Hematopoietic multipotent progenitor cell treated with erythropoietin and hydrocortisone succinate and interleukin-3 and kit ligand, for 6 days (in vitro differentiated cells): Measurements from ENCODE around the gene WLS.
"Not testable (repeated sequence)": the region's sequence is repeated elsewhere in the genome, so short reads cannot be mapped to it uniquely, and the experiment has no call there.

Experiments used
- DNase-seq: peaks from one replicate; pipeline ENCODE4 v3.0.0-alpha.2; 2015

The WLS gene

DNA sequence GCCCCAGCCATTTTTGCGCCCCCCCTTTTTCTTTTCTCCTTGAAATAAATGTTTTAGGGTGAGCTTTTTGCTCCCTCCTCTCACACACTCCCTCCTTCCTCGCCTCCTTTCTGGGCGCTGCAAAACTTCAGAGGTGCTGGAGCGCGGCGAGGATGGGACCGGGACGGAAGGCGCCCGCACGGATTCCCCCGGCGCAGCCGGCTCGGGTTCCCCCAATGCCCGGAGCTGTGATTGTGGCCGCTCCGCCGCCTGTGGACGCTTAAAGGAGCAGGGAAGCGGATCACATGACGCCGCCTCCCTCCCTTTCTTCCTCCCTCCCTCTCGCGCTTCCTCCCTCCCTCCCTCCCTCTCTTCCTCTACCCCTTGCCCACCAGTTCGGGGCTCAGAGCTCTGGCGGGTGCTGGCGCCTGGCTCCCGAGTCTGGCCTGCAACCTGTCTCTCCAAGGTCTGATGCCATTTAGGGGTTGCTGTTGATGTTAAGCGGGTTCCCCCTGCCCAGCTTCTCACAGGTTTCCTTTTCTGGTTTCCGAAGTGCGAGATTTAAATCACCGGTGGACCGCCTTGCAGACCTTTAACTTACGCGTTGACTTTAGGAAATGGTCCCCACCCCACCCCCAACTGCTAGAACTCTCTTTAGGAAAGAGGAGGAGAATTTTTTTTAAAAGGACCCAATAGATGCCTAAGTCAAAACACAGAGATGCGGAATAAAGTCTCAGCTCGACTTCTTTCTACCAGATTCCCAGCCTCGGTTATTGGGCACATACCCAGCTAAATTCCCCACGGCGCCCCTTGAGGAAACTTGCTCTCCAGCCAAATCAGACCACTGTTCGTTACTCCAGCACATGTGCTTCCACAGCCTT, at the start of gene WLS:
TSS of gene WLS (minus strand) at position 235 of the 860 bp plus-strand sequence. CDS start at position 11, 224 bp downstream.
- no peak for DNase-seq

DNA sequence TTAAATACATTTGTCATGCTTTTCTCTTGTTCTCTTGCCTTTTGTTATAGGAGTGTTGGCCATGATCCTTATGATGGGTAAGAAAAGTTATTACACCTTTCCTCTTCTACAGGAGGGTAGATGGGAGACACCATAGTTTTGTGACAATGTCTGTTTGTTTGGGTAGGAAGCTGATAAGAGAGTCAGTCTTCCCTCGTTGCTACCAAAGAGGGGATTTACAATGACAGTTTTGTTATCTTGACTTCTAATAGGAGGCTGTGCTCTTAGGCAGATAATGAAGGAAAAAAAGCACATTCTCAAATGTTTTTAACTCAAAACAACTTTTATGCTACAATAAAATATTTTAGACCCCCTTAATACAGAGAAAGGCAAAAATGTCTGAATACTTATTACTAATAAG, 48.0 kb upstream of the WLS start:
- peak; percentile 55 for DNase-seq

DNA sequence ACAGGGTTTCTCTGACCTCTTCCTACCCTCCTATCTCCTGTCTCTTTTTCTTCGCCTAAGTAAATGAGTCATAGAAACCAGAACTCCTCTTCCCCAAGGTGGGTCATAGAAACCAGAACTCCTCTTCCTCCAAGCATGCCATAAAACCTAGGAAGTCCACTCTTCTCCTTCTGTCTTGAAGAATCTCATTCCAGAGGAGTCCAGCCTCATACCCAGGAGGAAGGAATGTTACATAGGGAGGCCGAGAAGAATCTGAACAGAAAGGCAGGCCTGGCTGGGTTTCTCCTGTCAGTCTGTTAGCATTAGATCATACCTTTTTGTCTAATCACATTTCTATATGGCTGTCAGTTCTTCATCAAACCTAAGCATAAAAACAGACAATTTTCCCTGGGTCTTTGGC, 47.5 kb upstream of the WLS start:
- no peak for DNase-seq

DNA sequence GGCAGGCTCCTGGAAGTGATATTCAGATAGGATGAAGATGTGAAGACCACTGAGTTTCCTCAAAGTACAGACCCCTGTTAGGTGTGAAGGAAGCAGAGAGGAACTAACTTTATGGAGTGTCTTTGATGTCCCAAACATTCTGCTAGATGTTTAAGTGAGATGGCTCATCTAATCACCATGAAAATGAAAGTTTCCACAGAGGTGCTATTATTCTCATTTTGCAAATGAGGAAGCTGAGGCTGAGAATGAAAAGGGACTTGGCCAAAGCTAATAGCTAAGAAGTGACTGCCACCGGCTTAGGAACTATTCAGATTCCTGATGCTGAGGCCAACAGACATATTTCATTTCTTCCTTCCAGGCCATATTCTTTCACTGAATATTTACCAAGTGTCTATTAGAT, 45.9 kb upstream of the WLS start:
- no peak for DNase-seq

- DNase-seq, result no peak
These were observed 44.1 kb upstream of the WLS start for GRCh38 chr1:68276448-68276847.

DNA sequence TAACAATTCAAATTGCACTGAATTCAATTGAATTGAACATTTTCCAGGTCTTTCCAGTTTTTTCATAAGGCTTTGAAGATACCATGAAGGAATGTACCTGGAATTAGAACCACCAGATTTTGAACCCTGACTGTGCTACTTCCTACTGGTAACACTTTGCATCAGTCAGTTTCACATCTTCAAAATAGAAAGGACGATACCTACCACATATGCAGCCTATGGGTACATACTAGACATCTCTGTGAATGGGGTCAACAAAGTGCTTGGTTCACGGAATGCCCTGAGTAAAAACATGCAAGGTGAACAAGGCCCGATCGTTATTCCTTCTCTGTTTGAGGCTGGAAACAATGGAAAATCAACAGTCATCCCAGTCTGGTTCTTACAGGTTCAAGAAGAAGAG, 41.2 kb upstream of the WLS start:
- DNase-seq, result no peak

DNA sequence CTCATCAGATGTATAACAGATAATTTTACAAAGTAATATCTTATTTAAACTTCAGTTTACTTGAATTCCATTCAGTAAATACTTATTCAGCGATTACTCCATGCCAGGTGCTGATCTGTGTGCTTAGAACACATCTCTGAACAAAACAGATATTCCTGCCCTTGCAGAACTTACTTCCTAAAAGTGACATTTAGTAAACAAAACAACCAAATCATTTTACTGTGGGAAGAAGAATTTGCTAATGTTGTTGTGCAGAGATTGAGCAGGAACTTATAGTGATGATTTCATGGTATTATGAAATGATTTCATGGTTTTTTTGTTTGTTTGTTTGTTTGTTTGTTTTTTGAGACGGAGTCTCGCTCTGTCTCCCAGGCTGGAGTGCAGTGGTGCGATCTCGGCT, 39.3 kb upstream of the WLS start:
- DNase-seq, result no peak

GRCh38 chr1:68270951-68271350, 38.6 kb upstream of the WLS start:
- DNase-seq, result no peak

DNA sequence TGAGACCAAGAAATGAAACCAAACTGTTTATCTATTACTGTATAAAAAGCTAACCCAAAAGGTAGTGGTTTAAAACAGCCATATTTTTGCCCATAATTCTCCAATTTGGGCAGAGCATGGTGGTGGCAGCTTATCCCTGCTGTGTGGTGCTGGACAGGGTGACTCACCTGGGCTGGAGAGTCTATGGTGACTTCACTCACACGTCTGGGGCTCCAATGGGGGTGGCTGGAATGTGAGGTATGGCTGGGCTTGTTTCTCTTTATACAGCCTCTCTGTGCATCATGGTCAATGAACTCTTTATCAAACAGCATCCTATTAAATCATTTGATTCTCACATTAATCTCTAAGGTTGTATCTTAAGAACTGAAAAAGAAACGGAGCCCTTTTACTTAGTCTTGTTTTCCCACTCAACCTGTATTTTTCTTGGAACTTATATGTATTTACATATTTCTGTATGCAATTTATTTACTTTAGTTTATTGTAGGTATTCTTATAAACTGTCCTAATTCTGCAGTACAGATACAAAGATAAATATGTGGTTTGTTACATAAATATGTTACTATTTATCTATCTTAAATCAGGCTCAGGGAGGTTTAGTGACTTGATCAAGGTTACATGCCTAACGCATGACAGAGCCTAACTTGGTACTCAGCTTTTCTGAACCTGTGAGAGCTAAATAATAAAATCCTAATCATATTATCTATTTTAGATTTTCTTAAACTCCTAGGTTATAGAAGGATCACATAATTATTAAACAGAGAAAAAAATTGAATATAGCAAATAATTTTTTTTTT, 37.5 kb upstream of the WLS start:
- DNase-seq, result no peak

DNA sequence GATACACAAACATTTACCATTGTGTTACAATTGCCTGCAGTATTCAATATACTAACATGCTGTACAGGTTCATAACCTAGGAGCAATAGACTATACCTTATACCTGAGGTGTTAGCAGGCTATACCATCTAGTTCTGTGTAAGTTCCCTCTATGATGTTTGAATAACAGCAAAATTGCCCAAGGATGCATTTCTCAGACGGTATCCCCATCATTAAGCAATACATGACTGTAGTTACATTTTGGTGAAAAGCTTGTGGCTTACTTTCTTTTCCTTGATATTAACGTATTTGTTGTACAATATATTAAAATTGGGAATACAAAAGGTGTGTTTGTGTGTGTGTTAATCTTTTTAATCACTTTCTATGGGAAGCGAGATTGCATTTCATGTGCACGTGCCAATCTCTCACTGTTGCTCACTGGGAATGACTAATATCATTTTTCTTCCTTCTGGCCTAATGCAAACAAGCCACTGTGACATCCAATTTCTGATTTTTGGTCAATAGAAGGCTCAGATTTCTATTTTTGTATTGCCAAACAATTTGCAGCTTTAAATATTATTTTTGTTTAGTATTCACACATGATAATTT, 36.7 kb upstream of the WLS start:
- no peak for DNase-seq

- DNase-seq, result not testable (repeated sequence)
These were observed 24.5 kb upstream of the WLS start for GRCh38 chr1:68256824-68257223.

DNA sequence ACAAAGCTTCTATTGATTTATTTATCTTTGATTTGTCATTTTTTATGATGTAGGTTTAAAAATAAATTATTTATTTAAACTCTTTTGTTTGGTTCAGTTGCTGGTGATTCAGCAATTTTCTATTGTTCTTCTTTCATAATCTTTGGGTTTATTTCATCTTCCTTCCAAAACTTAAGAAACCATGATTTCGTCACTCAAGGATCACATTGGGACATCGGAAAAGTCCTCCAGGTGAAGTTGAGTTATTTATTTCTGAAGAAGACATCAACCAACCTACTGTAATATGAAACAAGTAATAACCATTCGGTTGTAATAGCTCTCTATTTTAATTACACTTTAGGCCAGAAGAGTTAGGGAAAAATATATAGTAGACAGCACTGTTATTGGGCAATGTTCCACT, 23.0 kb upstream of the WLS start:
- DNase-seq, result no peak

GRCh38 chr1:68254667-68255226, 22.4 kb upstream of the WLS start:
- no peak for DNase-seq

DNA sequence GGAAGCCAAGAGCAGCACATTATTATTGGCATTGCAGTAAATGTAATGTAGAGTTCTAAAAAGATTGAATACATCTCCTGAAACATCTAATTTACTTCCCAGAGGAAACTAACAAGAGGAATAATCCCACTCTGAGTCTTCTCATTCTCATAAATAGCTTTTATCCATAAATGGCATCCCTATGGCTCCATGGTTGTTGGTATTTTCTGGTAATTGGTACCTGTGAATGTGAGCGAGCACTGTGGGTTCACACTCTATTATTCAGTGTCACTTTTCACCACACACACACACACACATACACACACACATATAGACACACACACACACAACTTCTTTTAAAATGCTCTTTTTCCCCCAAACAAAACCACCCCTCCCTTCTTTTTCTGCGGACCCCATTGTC, 4.7 kb upstream of the WLS start:
- DNase-seq, result no peak

- DNase-seq, result no peak
These were observed 1.8 kb upstream of the WLS start for GRCh38 chr1:68234094-68234493.

GRCh38 chr1:68233202-68233601, 879 bp upstream of the WLS start:
- no peak for DNase-seq

GRCh38 chr1:68231627-68232288, 565 bp downstream of the WLS start:
- DNase-seq, result peak; percentile 8

DNA sequence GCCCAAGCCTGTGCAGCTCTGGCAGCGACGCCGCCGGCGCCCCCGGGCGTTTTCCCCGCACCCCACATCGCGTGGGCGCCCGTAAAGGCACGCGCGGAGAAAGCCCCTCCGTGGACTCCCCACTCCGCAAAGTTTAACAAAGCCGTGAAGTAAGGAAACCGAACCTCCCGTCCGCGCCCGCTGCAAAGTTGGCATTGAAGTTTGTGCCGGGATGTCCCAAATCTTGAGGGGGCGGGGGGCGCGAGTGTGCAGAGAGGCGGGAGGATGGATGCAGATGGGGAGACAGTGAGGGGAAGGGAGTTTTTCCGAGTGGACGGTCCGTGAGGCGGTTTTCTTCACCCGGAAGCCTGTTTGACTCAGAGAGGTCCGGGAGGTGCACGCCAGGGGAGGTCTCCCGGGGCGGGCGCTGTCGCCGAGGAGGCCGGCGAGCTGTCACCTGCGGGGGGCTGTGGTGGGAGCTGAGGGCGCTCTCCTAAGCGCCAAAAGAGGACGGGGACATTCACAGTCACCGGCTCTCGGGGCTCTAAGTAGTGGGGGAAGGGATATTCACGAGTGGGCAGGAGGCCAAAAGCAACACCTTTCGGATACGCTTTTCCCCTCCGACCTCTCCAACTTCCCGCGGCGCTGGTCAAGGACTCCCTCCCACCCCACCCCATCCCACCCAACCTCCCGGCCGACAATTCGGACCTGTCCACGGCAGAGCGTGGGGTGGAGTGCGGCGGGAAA, 1.3 kb downstream of the WLS start:
- DNase-seq, result no peak

- DNase-seq, result no peak
These were observed 1.9 kb downstream of the WLS start for GRCh38 chr1:68230484-68230802.

DNA sequence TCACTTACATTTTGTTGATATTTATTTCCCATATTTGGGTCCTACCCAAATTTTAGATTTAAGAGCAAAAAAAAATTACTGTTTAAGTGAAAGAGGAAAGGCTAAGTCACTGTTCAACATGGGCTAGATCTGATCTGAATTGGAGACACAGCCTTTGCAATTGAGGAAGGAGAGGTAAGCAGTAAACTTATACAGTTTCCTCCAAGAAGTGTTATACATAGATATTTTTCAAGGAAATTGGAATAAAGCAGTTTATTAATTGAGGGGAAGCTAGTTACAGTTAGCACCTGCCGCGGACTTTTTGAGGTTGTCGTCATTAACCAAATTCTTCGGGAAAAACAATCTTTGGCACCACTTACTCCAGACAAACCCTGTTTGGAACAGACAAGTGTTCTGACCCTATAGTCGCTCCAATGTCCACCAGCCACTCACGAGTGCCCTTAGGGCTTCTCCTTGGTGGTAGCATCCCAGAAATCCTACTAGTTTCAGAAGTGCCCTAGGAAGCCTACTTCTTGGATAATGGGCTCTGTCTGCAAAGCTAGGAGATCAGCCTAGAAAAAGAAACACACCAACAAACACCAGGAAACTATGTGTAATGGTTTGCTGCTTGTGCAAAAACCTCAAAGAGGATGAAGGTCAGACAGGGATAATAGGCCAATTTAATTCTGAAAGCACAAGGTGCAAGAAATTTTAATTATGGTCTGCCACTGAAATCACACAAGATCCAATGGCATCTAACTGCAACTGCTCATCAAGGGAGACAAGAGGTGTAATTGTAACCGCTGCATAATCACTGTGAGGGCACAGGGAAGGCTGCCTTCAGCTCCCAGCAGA, 2.5 kb downstream of the WLS start:
- no peak for DNase-seq

- no peak for DNase-seq
These were observed 3.5 kb downstream of the WLS start for GRCh38 chr1:68228851-68229250.
